Cardiac muscle cell (in vitro differentiated cells and primary cell): ENCODE results near the gene MLLT11. TPM values are rescaled to one million over a fixed set of nuclear protein-coding genes. Genes with fewer than 3 reads are reported as not detected.

Experiments used
- DNase-seq, 2 donors: peaks; one replicate each; pipeline versions ENCODE4 v3.0.0 to v3.0.0-alpha.2; 2010 to 2017; ENCODE audit warnings: low read depth in 1 of 2, low spot score in 1 of 2
- H3K27ac ChIP-seq: fragments of 200-600 bp; sonication (generic); 2 replicates; pipeline ENCODE4 v1.5.1; 2016
- H3K27me3 ChIP-seq: fragments of 200-600 bp; sonication (generic); 2 replicates; pipeline ENCODE4 v1.6.0; 2016; ENCODE audit warnings: control low read depth
- H3K36me3 ChIP-seq: fragments of 200-600 bp; sonication (generic); 2 replicates; pipeline ENCODE4 v1.5.1; 2016; ENCODE audit warnings: control low read depth
- H3K4me1 ChIP-seq: fragments of 200-600 bp; sonication (generic); 2 replicates; pipeline ENCODE4 v1.8.1; 2017; ENCODE audit warnings: low read depth, mild to moderate bottlenecking, mixed run types
- H3K4me3 ChIP-seq: fragments of 200-600 bp; sonication (generic); 2 replicates; pipeline ENCODE4 v1.5.1; 2016; ENCODE audit warnings: mild to moderate bottlenecking
- H3K9me3 ChIP-seq: fragments of 200-600 bp; sonication (generic); 2 replicates; pipeline ENCODE4 v1.5.1; 2017; ENCODE audit warnings: low read depth, mild to moderate bottlenecking, control low read depth
- polyA plus RNA-seq: library from polyadenylated mRNA; unstranded; fragments of >200 nt; fragmentation: Nextera tagmentation; extraction: Ambion mirVana; gene quantifications from 2 replicates; pipeline ENCODE4 v1.2.1, GENCODE V29; 2016
- total RNA-seq: library from RNA; depleted of rRNA; stranded (reverse); fragments of >200 nt; gene quantifications from 2 replicates; pipeline ENCODE4 v1.2.3, GENCODE V29; 2016
- TF ChIP-seq, protein P1 (sequence below): IDR thresholded peaks from 2 replicates; pipeline ENCODE4 v1.5.1; 2012; ENCODE audit warnings: low read depth, mild to moderate bottlenecking, low read length

The MLLT11 gene
- total and polyA plus RNA-seq, 2 experiments from 2014 or later, result 15.1 to 91.6 TPM

DNA sequence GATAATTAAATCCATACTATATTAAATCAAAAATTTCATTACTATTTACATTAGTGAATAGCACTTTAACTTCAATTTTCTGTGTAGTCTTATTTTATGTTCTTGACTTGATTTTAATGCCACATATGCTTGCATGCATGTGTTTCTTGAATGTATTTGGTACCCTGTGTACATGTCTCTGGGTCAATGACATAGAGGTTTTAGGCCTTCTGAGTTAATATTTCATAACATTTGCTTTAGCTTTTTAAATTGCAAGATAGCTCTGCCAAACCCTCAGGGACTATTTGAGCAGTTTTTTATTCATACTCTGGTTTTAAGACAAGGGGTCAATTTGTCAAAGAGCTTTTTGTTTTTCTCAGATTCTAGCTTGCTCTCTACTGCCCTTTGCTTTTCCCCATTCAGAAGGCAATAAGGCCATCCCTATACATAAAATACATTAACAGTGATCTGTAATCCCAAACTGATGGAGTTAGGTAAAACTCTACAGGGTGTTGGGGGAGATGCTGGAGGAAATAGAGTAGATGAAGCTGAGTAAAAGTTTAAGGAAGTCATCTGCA, 5.0 kb downstream of the MLLT11 start:
- TF ChIP-seq, protein P1, sequence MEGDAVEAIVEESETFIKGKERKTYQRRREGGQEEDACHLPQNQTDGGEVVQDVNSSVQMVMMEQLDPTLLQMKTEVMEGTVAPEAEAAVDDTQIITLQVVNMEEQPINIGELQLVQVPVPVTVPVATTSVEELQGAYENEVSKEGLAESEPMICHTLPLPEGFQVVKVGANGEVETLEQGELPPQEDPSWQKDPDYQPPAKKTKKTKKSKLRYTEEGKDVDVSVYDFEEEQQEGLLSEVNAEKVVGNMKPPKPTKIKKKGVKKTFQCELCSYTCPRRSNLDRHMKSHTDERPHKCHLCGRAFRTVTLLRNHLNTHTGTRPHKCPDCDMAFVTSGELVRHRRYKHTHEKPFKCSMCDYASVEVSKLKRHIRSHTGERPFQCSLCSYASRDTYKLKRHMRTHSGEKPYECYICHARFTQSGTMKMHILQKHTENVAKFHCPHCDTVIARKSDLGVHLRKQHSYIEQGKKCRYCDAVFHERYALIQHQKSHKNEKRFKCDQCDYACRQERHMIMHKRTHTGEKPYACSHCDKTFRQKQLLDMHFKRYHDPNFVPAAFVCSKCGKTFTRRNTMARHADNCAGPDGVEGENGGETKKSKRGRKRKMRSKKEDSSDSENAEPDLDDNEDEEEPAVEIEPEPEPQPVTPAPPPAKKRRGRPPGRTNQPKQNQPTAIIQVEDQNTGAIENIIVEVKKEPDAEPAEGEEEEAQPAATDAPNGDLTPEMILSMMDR, result no peak
- Histone ChIP-seq H3K27ac (no peak overlapping the region), H3K27me3 (no peaks in the 10 kb centered on the region), H3K4me1 (no peaks in the 10 kb centered on the region), H3K9me3 (no peaks in the 10 kb centered on the region), H3K4me3 (no peak overlapping the region), H3K36me3 (no peaks in the 10 kb centered on the region)
- DNase-seq, result no peak

DNA sequence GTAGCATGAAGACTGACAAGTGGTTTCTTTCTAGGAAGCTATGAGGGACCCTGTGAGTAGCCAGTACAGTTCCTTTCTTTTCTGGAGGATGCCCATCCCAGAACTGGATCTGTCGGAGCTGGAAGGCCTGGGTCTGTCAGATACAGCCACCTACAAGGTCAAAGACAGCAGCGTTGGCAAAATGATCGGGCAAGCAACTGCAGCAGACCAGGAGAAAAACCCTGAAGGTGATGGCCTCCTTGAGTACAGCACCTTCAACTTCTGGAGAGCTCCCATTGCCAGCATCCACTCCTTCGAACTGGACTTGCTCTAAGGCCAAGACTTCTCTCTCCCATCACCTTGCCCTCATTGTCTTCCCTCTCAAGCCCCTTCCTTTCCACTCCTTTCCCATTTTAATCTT, 7.0 kb downstream of the MLLT11 start:
- Histone ChIP-seq H3K9me3 (no peaks in the 10 kb centered on the region), H3K4me1 (no peaks in the 10 kb centered on the region), H3K36me3 (no peaks in the 10 kb centered on the region), H3K27me3 (no peaks in the 10 kb centered on the region), H3K4me3 (no peak overlapping the region), H3K27ac (peak overlapping the region; percentile 69)
- TF ChIP-seq, protein P1, result no peak
- DNase-seq, result no peak

DNA sequence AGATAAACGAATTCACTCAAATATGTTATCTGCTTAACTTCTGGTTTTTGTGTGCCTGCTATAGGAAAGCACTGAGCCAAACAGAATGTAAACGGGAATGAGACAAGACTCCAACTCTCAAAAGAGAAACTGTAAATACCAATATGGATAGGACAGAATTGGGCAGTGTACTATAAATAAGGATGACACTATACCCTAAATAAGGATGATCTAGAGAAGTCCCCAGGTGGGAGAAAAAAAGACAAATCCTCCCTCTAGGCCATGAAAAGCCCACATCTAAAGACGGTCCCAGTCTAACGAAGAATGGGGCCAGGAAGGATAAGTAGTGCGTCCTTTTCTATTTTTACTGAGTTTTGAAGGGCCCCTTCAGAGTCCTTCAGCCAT, 8.9 kb downstream of the MLLT11 start:
- DNase-seq, result no peak
- no peaks in the 10 kb centered on the region for H3K27me3 ChIP-seq
- H3K27ac ChIP-seq, result peak overlapping the region; percentile 69
- TF ChIP-seq, protein P1, result no peak
- H3K36me3 ChIP-seq, result no peaks in the 10 kb centered on the region
- H3K4me1 ChIP-seq, result no peaks in the 10 kb centered on the region
- H3K9me3 ChIP-seq, result no peaks in the 10 kb centered on the region
- H3K4me3 ChIP-seq, result no peak overlapping the region

DNA sequence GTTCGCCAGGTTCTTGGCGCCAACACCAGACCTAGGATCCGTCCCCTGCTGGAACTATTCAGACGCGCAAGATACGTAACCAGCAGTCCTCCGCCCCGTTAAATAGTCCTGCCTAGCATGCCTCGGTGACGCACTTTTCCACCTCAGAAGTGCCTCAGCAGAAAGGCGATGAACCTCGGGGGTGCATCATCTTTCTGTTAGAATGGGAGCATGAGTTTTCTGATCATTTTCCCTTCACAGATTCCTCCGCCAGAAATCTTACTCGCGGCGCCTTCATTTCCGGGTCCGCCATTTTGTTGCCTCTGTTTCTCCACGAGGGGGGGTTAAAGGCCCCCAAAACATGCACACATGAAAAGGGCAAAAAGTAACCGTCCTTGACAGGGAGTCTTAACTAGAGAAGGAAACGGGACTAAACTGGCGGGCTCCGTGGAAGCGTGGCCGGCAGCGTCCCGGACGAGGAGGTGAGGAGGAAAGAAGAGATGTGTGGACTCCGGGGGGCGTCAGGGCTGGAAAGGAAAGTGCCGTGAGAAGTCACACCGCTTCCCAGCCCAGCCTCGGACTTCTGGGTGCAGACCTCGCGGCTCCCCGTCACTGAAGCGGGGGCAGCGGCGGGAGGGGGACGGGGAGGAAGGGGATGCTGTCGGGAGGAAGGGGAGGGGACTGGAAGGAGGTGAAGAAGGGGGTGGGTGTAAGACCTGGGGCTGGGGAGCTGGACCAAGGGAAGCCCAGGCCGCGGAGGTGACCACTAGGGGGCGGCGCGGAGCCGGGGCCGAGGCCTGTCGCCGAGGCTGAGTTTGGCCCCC, 10.5 kb downstream of the MLLT11 start, which contains the start of gene GABPB2:
Gene GABPB2 (plus strand): TSS at position 288 of the 803 bp plus-strand sequence. CDS start 17,429 bp downstream, outside the sequence.
- peak within 1 kb of the TSS; percentile 96 for H3K27ac ChIP-seq
- H3K36me3 ChIP-seq, result no peaks in the 10 kb centered on the region
- no peaks in the 10 kb centered on the region for H3K27me3 ChIP-seq
- peak within 1 kb of the TSS; percentile 67 for H3K4me3 ChIP-seq
- no peaks in the 10 kb centered on the region for H3K4me1 ChIP-seq
- peak; percentile 84 to 99 for DNase-seq
- TF ChIP-seq, protein P1, result peak; percentile 87
- H3K9me3 ChIP-seq, result no peaks in the 10 kb centered on the region

DNA sequence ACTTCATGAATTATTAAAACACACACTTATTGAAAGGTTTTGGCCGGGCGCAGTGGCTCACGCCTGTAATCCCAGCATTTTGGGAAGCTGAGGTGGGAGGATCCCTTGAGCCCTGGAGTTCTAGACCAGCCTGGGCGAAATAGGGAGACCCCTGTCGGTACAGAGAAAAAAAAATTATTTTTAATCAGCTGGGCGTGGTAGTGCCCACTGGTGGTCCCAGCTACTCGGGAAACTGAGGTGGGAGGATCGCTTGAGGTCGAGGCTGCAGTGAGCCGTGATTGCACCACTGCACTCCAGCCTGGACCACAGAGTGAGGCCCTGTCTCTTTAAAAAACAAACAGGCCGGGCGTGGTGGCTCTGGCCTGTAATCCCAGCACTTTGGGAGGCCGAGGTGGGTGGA, 12.0 kb downstream of the MLLT11 start:
- Histone ChIP-seq H3K4me3 (no peak overlapping the region), H3K36me3 (no peaks in the 10 kb centered on the region), H3K9me3 (no peaks in the 10 kb centered on the region), H3K27ac (no peak overlapping the region), H3K27me3 (no peaks in the 10 kb centered on the region), H3K4me1 (no peaks in the 10 kb centered on the region)
- TF ChIP-seq, protein P1, result no peak
- no peak for DNase-seq
